ENCODE data around the gene OTUD3.
"Not testable (repeated sequence)": the region's sequence is repeated elsewhere in the genome, so short reads cannot be mapped to it uniquely, and the experiment has no call there.

The OTUD3 gene

GRCh38 chr1:19920132-19920710 is 38.0 kb downstream of the OTUD3 start:
- DNase-seq (ENCODE audit: low read depth): no peak

- DNase-seq (ENCODE audit: low read depth): no peak
Measured at GRCh38 chr1:19921310-19921709, 39.1 kb downstream of the OTUD3 start.

- DNase-seq (ENCODE audit: low read depth): no peak
Measured at GRCh38 chr1:19922015-19922688, 40.0 kb downstream of the OTUD3 start.

- no peak for DNase-seq (ENCODE audit: low read depth)
Measured at GRCh38 chr1:19923137-19923952, 41.1 kb downstream of the OTUD3 start, which contains the start of gene PLA2G2E. Gene PLA2G2E (minus strand): TSS chr1:19923617. CDS start chr1:19923559, 58 bp downstream.

- no peak for DNase-seq (ENCODE audit: low read depth)
Measured at GRCh38 chr1:19923953-19924346, 41.8 kb downstream of the OTUD3 start.

- no peak for DNase-seq (ENCODE audit: low read depth)
Measured at GRCh38 chr1:19925342-19926070, 43.3 kb downstream of the OTUD3 start.

GRCh38 chr1:19926296-19927129 is 44.3 kb downstream of the OTUD3 start:
- DNase-seq (ENCODE audit: low read depth): no peak

GRCh38 chr1:19927130-19927421 is 44.9 kb downstream of the OTUD3 start:
- not testable (repeated sequence) for DNase-seq (ENCODE audit: low read depth)

- DNase-seq (ENCODE audit: low read depth): no peak
Measured at GRCh38 chr1:19932866-19933265, 50.7 kb downstream of the OTUD3 start.

- no peak for DNase-seq (ENCODE audit: low read depth)
Measured at GRCh38 chr1:19934336-19934735, 52.1 kb downstream of the OTUD3 start.

- DNase-seq (ENCODE audit: low read depth): no peak
Measured at GRCh38 chr1:19936061-19936750, 54.0 kb downstream of the OTUD3 start.

- no peak for DNase-seq (ENCODE audit: low read depth)
Measured at GRCh38 chr1:19938472-19938871, 56.3 kb downstream of the OTUD3 start.

GRCh38 chr1:19940486-19941205 is 58.5 kb downstream of the OTUD3 start:
- DNase-seq (ENCODE audit: low read depth): no peak

- DNase-seq (ENCODE audit: low read depth): no peak
Measured at GRCh38 chr1:19941206-19941568, 59.0 kb downstream of the OTUD3 start.

GRCh38 chr1:19942088-19942487 is 59.9 kb downstream of the OTUD3 start:
- DNase-seq (ENCODE audit: low read depth): no peak

GRCh38 chr1:19942657-19943056 is 60.5 kb downstream of the OTUD3 start:
- no peak for DNase-seq (ENCODE audit: low read depth)

- DNase-seq (ENCODE audit: low read depth): no peak
Measured at GRCh38 chr1:19945914-19946313, 63.7 kb downstream of the OTUD3 start.

- DNase-seq (ENCODE audit: low read depth): no peak
Measured at GRCh38 chr1:19946331-19946751, 64.1 kb downstream of the OTUD3 start.

GRCh38 chr1:19946971-19947370 is 64.8 kb downstream of the OTUD3 start:
- no peak for DNase-seq (ENCODE audit: low read depth)

- DNase-seq (ENCODE audit: low read depth): peak; percentile 55
Measured at GRCh38 chr1:19949016-19949415, 66.8 kb downstream of the OTUD3 start.

Measured in non-pigmented ciliary epithelial cell (primary cell).